Measurements from ENCODE around the gene TEX13D.

Gene TEX13D

GRCh38 chrX:124383354-124383753 lies 50.9 kb downstream of the TEX13D start:
- Histone ChIP-seq H4K20me1 (ENCODE audit: insufficient read depth, low read length) (no peaks in the 10 kb centered on the region), H3K4me3 (ENCODE audit: low read depth, low read length, poor library complexity, severe bottlenecking) (no peak overlapping the region), H2AFZ (ENCODE audit: low read length) (no peak overlapping the region), H3K9me2 (ENCODE audit: low read depth, low read length) (no peaks in the 10 kb centered on the region), H3K27ac (ENCODE audit: low read depth, low read length, poor library complexity, severe bottlenecking) (no peak overlapping the region), H3K4me1 (ENCODE audit: insufficient read depth, low read length, severe bottlenecking) (no peaks in the 10 kb centered on the region), H3K4me2 (ENCODE audit: low read length) (no peak overlapping the region), H3K36me3 (ENCODE audit: insufficient read depth, low read length) (no peaks in the 10 kb centered on the region), H3K27me3 (ENCODE audit: insufficient read depth, low read length) (no peaks in the 10 kb centered on the region), H3K9ac (ENCODE audit: low read length) (no peak overlapping the region), H3K9me3 (ENCODE audit: low read length) (no peaks in the 10 kb centered on the region), H3F3A (ENCODE audit: insufficient read depth, low read length) (no peaks in the 10 kb centered on the region), H3K79me2 (ENCODE audit: insufficient read depth, low read length) (no peaks in the 10 kb centered on the region)
- TF ChIP-seq CTCF (IDR thresholded peaks at IDR 0.05; ENCODE audit: low read length) (no peak), EZH2 (IDR thresholded peaks at IDR 0.05; ENCODE audit: borderline replicate concordance, low read length) (no peak)

- H2AFZ ChIP-seq (ENCODE audit: low read length), result no peak overlapping the region
- no peak overlapping the region for H3K4me3 ChIP-seq (ENCODE audit: low read depth, low read length, poor library complexity, severe bottlenecking)
- no peak overlapping the region for H3K4me2 ChIP-seq (ENCODE audit: low read length)
- no peaks in the 10 kb centered on the region for H3K9me2 ChIP-seq (ENCODE audit: low read depth, low read length)
- no peak overlapping the region for H3K9ac ChIP-seq (ENCODE audit: low read length)
- H3K4me1 ChIP-seq (ENCODE audit: insufficient read depth, low read length, severe bottlenecking), result no peaks in the 10 kb centered on the region
- TF ChIP-seq EZH2 (IDR thresholded peaks at IDR 0.05; ENCODE audit: borderline replicate concordance, low read length) (no peak), CTCF (IDR thresholded peaks at IDR 0.05; ENCODE audit: low read length) (no peak)
- H3F3A ChIP-seq (ENCODE audit: insufficient read depth, low read length), result no peaks in the 10 kb centered on the region
- H3K27me3 ChIP-seq (ENCODE audit: insufficient read depth, low read length), result no peaks in the 10 kb centered on the region
- H3K36me3 ChIP-seq (ENCODE audit: insufficient read depth, low read length), result no peaks in the 10 kb centered on the region
- no peaks in the 10 kb centered on the region for H4K20me1 ChIP-seq (ENCODE audit: insufficient read depth, low read length)
- H3K9me3 ChIP-seq (ENCODE audit: low read length), result no peaks in the 10 kb centered on the region
- no peak overlapping the region for H3K27ac ChIP-seq (ENCODE audit: low read depth, low read length, poor library complexity, severe bottlenecking)
- H3K79me2 ChIP-seq (ENCODE audit: insufficient read depth, low read length), result no peaks in the 10 kb centered on the region
Observed at GRCh38 chrX:124386401-124386800, 53.9 kb downstream of the TEX13D start.

Data from OCI-LY1 (cell line).